HG03196 (cell line): ENCODE measurements around the gene POLR2M.

ENCODE experiments used
- ATAC-seq: cut with Tn5 transposase; IDR thresholded peaks from one replicate; pipeline ENCODE4 v1.9.1; 2021; ENCODE audit not compliant: unreplicated experiment

The POLR2M gene

GRCh38 chr15:57735891-57736290 lies 29.4 kb downstream of the POLR2M start:
- no peak for ATAC-seq

GRCh38 chr15:57736591-57736990 lies 30.1 kb downstream of the POLR2M start:
- ATAC-seq = no peak

GRCh38 chr15:57738734-57739237 lies 32.3 kb downstream of the POLR2M start:
- ATAC-seq = no peak

GRCh38 chr15:57740048-57740447 lies 33.5 kb downstream of the POLR2M start:
- no peak for ATAC-seq

DNA sequence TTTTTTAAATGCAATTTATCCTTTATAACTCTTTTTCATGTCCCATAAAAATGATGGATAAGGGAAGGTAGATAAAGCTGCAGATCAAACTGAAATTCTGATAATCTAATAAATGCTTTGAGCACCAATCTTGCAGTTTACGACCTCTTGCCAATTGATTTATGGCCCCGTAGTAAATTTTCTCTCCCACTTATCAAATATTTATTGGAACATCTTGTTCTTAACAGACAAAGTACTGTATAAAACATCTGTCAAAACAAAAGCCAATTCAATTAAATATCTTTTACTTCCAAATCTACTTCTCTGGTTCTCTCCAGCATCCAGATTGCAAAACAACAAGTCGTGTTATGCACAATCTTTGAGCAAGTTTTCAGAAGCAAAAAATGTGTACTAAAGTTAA lies 34.6 kb downstream of the POLR2M start:
- no peak for ATAC-seq

- ATAC-seq = no peak
These were observed 36.9 kb downstream of the POLR2M start for GRCh38 chr15:57743424-57743823.

- no peak for ATAC-seq
These were observed 40.3 kb downstream of the POLR2M start for GRCh38 chr15:57746786-57747185.

GRCh38 chr15:57747206-57747896 lies 40.8 kb downstream of the POLR2M start:
- no peak for ATAC-seq

DNA sequence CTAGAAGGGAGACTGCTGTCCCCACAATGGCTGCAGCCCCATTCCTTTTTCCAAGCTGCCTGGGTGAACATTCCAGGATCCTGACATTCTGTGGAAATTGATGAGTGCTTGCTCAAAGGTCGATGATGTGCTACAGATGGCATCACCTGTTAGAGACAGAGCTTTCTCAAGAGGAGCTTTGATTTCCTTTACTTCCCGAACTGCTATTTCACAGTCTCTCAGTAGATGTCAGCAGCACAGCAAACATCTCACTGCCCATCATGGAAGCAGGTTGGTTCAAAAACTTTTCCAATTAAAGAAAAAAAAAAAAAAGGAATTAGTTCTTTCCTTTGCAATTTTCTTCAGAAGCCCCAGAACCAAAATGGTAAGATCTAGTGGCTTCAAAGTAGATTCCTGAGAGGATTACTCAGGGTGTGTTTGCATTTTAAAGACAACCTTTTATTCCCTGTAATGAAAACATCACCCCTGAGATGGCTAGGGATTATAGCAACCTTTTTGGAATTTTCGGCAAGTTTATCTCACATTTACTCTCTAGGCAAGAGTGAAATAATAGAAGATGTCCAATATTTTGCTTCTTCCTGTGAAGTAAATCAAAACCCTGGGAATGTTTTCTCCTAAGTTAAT lies 44.8 kb downstream of the POLR2M start:
- no peak for ATAC-seq

DNA sequence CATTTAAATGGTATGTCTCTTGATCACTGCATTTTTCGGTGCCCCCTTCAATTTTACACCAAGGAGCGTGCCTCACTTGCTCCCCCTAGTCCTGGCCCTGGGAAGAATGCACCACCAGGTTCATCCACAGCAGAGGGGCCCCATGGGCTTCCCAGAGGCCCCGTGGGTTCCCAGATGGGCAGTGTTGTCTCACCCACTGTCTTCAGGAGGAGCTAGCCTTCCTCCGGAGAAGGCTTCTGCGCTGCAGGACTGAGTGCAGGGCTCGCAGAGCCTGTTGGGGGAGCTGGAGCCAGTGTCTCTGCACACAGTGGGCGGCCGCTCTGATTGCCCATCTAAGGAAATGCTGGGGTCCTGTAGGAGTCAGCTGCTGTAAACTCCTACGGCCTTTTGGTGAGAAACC lies 45.9 kb downstream of the POLR2M start:
- ATAC-seq = no peak

- ATAC-seq = no peak
These were observed 46.3 kb downstream of the POLR2M start for GRCh38 chr15:57752840-57753239.

- ATAC-seq = no peak
These were observed 50.0 kb downstream of the POLR2M start for GRCh38 chr15:57756466-57756865.

DNA sequence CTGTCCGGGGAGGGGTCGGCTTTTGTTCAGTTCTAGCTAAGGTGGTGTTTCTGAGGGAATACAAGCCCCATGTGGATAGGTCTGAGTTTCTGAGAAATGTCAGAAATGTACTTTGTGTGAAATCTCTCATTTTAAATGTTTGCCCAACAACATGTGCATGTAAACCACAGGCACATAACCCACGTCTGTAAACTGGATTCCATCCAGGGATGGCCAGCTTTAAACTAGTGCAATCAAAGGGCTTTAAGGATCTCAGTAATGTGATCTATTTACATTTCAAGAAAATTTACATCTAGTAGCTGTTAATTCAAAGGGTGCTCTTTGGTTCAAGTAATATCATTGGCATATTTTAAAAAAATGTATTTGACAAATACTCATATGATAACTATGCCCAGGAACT lies 52.0 kb downstream of the POLR2M start:
- no peak for ATAC-seq

DNA sequence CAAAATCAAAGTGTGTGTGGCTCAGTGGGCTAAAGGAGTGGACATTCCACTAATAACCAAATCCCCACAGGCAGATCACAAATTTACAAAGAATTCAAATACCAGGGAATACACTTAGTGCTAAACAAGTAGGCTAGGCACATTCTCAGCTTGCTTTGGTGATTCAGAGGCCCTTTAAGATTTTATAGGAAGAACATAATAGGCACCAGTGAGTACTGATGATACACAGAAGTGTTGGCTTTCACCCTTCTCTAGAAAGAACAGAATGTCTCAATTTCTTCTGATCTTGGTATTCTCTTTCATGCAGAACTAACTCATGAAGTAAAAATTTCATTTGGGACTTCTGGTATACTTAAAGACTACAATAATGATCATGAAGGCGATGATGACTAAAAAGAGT lies 55.0 kb downstream of the POLR2M start:
- ATAC-seq = no peak

GRCh38 chr15:57762302-57762701 lies 55.8 kb downstream of the POLR2M start:
- no peak for ATAC-seq

DNA sequence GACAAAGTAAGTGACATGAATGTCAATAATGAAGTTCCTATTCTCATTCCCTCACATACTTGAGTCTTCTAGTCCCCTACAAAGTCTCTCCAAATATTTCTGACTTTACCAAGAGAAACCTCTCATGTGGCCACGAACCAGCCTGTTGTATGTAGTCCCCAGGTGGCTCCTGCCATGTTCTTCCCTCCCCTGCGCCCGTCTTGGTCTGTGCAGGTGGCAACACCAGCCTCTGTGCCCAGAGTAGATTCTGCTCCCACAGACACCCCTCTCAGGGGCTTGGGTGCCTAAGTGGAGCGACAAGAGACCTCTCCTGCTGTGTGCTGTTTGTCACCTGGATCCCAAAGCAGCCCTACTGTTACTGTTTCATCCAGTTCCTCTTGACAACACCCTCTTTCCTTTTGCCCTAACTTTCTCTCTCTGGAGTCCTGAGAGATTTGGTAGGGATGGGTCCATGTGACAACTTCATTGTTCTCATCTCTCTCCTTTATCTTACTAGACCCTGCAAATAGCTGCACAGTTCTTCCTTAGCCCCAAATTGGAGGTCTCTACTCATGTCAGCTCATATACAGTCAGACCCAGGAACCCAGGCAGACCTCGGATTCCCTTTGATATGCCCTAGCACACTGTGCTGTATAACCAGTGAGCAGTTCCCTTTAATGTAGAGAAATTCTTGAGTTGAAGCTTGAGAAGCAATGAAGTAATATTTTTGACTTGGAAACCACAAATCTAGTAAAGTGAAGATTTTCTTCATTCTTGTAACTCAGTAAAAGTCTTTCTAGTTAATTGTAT lies 56.9 kb downstream of the POLR2M start:
- ATAC-seq = no peak
